ENCODE results near the gene BCL3.

BCL3 gene

GRCh38 chr19:44722131-44723121, 26.1 kb upstream of the BCL3 start:
- peak; percentile 43 for DNase-seq

DNA sequence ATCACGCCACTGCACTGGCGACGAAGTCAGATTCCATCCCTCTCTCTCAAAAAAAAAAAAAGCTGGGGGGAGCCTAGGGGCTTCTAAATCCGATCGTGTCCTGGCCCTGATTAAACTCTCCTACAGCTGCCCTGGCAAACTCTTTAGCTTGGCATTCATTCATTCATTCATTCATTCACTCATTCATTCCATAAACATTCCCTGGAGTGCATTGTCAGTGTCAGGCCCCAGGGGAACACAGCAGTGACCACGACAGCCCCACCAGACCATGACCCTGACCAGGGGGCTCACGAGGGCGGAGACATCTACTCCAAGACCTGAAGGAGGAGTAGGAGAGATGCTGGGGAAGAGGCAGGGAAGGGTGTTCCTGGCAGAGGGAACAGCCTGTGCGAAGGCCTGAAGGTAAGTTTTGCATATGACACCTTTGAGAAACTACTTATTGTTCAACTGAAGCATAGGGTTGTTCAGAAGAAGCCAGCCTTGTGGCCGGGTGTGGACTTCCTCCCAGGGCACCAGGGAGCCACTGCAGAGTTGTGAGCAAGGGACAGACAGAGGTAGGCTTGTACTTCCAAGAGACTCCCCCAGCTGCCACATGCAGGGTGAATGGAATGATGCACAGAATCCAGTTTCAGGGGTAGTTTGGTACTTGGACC, 25.1 kb upstream of the BCL3 start:
- DNase-seq, result no peak

- peak; percentile 77 for DNase-seq
These were observed 24.6 kb upstream of the BCL3 start for GRCh38 chr19:44723952-44724319.

DNA sequence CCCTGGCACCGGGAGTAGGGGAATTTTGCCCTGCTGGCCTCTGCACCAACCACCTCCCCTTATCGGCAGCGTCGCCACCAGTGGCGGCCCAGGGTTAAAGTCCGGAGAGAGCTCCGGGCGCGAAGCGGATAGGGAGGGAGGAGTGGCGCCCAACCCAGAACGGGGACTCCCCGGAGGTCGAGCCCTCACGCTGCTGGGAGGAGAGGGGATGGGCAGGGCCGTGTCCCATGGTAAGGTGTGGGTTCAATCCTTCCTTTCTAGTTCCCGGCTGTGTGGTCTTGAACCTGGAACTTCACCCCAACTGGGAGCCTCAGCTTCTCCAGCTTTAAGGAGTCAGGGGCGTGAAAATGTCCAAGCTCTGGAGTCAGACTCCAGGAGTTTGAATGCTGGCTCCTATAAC, 23.3 kb upstream of the BCL3 start:
- no peak for DNase-seq

DNA sequence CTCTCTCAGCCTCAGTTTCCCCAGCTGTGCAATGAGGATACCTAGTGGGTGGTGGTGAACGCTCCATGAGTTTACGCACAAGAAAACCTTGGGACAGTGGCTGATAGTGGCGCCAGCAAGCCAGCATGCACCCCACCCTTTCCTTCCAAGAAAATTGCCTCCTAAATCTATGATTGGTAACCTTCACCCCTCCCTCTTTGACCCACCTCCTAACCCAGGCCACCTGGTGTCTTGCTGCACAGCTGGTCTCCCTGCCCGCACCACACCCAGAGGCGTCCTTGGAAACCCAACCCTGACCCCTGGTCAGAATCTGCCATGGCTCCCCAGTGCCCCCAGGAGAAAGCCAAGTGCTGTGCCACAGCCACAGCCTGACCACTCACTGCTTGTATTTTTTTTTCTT, 22.8 kb upstream of the BCL3 start:
- no peak for DNase-seq

- no peak for DNase-seq
These were observed 22.0 kb upstream of the BCL3 start for GRCh38 chr19:44726465-44726864.

DNA sequence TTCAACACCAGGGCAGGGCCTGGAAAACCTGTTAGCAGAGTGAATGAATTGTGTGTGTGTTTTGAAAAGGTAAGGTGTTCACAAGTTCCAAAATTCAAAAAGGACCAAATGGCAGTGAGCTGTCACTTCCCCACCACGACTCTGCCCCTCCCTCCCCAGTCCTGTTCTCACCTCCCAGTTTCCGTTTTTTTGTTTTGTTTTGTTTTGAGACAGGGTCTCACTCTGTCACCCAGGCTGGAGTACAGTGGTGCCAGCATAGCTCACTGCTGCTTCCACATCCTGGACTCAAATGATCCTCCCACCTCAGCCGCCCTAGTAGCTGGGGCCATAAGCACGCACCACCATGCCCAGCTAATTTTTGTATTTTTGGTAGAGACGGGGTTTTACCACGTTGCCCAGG, 20.3 kb upstream of the BCL3 start:
- DNase-seq, result no peak

DNA sequence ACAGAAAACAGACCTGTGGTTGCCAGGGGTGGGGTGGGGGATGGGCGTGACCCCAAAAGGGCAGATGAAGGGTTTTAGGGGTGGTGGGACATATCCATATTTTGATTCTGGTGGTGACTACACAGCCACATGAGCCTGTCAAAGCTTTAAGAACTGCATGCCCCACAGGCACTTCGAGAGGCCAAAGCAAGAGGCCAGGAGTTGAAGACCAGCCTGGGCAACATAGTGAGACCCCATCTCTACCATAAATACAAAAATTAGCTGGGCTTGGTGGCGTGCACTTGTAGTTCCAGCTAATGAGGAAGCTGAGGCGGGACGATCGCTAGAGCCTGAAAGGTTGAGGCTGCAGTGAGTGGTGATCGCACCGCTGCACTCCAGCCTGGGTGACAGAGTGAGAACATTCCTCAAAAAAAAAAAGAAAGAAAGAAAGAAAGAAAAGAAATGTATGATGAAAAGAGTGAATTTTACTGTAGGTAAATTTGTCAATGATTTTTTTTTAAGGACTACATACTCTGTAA, 18.9 kb upstream of the BCL3 start:
- no peak for DNase-seq

DNA sequence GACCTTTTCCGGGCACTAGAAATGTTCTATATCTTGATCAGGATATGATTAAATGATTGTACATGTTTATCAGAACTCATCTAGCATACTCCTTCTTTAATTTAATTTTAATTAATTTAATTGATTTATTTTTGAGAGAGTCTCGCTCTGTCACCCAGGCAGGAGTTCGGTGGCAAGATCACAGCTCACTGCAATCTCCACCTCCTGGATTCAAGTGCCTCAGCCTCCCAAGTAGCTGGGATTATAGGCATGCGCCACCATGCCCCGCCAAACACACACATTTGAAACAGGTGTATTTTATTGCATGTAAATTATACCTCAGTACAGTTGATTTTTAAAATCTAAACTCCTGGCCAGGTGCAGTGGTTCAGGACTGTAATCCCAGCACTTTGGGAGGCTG, 17.4 kb upstream of the BCL3 start:
- DNase-seq, result no peak

DNA sequence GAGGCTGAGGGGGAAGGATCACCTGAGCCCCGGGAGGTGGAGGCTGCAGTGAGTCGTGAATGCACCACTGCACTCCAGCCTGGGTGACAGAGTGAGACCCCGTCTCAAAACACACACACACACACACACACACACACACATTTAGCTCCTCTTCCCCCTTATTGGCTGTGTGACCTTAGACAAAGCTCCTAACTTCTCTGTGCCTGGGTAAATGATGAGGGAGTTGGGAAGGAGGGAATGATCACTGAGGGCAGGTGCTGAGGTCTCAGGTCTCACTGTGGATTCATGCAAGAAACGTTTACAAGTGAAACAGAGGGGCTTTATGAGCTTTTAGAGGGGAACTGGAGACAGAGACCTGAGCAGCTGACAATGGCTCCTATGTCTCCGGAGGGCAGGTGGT, 16.9 kb upstream of the BCL3 start:
- no peak for DNase-seq

GRCh38 chr19:44732235-44733014, 16.1 kb upstream of the BCL3 start:
- no peak for DNase-seq

GRCh38 chr19:44734357-44734756, 14.2 kb upstream of the BCL3 start:
- DNase-seq, result no peak

GRCh38 chr19:44735011-44735410, 13.5 kb upstream of the BCL3 start:
- no peak for DNase-seq

GRCh38 chr19:44737238-44738071, 11.1 kb upstream of the BCL3 start:
- peak; percentile 65 for DNase-seq

DNA sequence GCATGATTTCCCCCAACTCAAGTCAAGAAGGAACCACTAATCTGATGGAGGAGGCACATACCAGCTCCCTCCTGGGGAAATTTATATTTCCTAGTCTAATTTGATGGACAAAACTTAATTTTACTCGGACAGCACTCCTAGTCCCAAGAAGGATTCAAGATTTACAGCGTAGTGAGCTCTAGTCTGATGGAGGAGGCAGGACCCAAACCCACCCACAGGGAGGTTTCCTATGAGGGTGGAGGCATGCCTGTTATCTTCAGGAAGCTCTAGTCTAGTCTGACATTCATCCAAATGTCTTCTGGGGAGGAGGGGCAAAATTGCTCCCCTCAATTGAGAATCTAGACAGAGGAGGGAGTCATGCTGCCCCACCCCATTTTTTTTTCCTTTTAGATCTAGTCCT, 10.4 kb upstream of the BCL3 start:
- DNase-seq, result no peak

DNA sequence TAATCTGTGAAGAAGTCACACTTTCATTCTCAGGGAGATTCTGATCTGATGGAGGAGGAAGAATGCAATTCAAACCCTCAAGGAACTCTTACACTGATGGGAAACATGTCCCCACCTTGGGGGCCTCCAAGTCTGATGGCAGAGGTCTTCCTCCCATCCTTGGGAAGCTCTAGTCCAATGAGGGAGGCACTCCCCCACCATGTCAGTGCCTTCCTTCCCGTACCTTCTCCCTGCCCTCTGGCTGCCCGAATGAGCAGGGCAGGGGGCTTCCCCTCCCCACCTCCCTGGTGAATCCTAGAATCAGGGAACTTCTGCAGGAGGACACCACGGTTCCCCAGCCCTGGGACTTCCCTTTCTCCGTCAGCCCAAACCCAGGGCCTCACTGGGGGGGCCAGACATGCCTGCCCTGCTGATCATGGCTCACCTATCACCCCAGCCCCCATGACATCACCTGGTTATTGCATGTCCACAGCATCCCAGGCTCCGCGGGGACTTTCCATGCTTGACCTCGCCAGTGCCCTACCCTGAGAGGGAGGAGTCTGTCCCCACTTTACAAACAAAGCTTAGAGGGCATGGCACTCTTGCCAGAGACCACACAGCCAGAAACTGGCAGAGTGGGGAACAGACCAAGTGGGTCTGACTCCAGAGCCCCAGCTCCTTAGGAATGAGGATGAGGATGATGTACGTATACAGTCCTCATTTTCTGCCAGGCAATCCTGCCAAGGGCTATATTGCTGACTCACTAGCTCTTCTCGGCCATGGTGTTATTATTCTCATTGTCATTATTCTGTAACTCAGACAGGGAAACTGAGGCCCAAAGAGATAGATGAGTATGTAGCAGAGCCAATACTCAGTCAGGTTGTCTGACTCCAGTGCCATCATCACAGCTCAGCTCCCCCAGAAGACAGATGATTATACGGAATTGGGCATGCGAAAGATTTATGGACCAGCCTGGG, 9.6 kb upstream of the BCL3 start:
- DNase-seq, result no peak

- DNase-seq, result no peak
These were observed 8.1 kb upstream of the BCL3 start for GRCh38 chr19:44740351-44740824.

- DNase-seq, result no peak
These were observed 7.2 kb upstream of the BCL3 start for GRCh38 chr19:44741258-44741731.

GRCh38 chr19:44741841-44742329, 6.6 kb upstream of the BCL3 start:
- peak; percentile 100 for DNase-seq

DNA sequence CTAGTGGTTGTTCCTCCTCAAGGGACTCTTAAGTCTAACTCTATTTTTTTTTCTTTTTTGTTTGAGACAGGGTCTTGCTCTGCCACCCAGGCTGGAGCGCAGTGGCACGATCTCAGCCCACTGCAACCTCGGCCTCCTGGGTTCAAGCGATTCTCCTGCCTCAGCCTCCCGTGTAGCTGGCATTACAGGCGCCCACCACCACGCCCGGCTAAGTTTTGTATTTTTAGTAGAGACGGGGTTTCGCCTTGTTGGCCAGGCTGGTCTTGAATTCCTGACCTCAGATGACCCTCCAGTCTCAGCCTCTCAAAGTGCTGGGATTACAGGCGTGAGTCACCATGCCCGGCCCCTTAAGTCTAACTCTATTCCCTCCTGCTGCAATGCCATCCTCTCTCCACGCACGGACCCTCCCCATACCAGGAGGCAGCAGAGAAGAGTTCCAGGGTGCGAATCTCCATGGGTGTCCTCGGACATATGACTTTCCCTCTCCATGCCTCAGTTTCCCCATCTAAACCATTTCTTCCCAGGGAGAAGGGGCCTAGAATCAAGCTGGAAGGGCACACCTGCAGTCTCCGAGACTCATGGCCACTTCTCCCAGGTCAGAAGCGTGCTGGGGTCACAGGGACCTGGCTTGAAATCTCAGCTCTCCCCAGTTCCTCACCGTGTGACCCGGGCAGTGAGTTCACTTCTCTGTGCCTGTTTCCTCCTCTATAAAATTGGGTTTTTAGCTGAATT, 6.0 kb upstream of the BCL3 start:
- no peak for DNase-seq

All from fibroblast of skin of right biceps (primary cell).